NB4 (cell line): ENCODE results near the gene FABP1.

ENCODE experiments used
- CTCF ChIP-seq: IDR thresholded peaks from one replicate; pipeline ENCODE4 v1.5.1; 2012; ENCODE audit warnings: low read depth, low read length
- MYC ChIP-seq: IDR thresholded peaks from 2 replicates; pipeline ENCODE4 v1.6.1; 2011; ENCODE audit warnings: low read depth, low read length
- POLR2A ChIP-seq: IDR thresholded peaks from 2 replicates; pipeline ENCODE4 v1.6.1; 2011; ENCODE audit warnings: mild to moderate bottlenecking; ENCODE audit not compliant: insufficient read length; ENCODE audit errors: extremely low read depth
- TF ChIP-seq, protein P1 (sequence below): IDR thresholded peaks from 2 replicates; pipeline ENCODE4 v1.6.1; 2011; ENCODE audit warnings: low read depth, low read length

DNA sequence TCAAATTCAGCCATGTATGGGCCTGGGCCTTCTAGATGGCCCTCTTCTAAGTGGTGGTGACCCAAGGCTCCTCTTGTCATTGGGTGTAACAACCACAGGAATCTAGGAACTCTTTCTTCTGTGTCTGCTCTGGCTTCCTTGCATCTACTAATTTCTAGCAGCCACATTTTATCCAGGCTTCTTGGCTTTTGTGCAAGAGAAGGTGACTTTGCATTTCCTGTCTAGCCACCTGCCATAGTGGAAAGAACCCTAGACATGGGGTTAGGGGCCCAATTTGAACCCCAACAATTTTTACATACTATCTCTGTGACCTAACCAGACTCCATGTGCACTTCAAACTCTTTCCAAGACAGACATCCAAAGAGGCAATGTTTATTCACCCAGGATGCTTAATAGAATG is 35.1 kb downstream of the FABP1 start:
- no peak for TF ChIP-seq CTCF
- no peak for TF ChIP-seq POLR2A
- TF ChIP-seq, protein P1, sequence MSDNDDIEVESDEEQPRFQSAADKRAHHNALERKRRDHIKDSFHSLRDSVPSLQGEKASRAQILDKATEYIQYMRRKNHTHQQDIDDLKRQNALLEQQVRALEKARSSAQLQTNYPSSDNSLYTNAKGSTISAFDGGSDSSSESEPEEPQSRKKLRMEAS = no peak
- TF ChIP-seq MYC = no peak
